Spleen (tissue), 7 donors: ENCODE measurements around the gene CASP6.

Experiments used
- POLR2A ChIP-seq, 3 donors: fragments of 450-650 bp; IDR thresholded peaks; one replicate each; pipeline ENCODE4 v1.5.1; 2017; ENCODE audit warnings: antibody characterized with exemption in 3 of 3, mild to moderate bottlenecking in 1 of 3
- TF ChIP-seq, protein P1 (sequence below), 11 experiments: fragments of 200-600 bp in 7 of 11; fragments of 450-650 bp in 4 of 11; sonication (generic) in 4 of 11; IDR thresholded peaks in 8 of 11; conservative IDR thresholded peaks in 3 of 11; 1 replicate in 7 of 11; 2 replicates in 4 of 11; pipeline versions ENCODE4 v1.4.0 to v1.8.0; 2016 to 2021; ENCODE audit warnings: antibody characterized with exemption in 11 of 11, inconsistent platforms in 4 of 11, mild to moderate bottlenecking in 1 of 11
- donor health status: DM: no; HTN: no; CAD: no; lungs with moderate emphysema.
- donor health status: DM: no; HTN: no; CAD: no.
- donor health status: DM: no; HTN: no; CAD: no.

DNA sequence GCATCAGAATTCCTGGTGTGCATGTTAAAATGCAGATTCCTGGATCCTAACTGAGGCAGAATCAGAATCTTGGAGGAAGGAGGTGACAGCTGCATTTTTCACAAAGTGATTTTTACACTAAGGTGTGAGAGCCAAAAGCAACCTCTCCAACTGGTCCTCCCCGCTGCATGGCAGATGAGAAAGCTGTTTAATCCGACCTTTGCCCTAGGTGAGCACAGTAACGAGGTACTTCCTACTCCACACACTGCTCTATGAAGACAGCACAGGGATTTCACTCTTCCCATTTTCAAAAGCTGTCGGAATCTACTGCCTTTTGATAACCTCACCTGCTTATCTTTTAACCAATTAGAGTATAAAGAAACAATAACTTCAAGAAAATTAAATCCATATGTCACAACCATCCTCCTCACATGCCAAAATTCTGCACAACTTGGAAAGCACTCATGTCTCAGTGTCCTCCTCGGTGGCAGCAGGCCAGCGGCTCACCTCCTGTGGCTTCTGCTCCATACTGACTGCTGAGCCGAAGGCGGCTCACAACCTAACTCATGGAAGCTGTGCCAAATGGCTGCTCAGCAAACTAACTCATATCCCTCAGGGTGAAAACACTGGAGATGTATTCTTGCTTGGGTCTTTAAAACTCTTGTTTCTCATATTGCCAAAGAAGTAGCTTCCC is 3.6 kb downstream of the CASP6 start:
- TF ChIP-seq, protein P1, sequence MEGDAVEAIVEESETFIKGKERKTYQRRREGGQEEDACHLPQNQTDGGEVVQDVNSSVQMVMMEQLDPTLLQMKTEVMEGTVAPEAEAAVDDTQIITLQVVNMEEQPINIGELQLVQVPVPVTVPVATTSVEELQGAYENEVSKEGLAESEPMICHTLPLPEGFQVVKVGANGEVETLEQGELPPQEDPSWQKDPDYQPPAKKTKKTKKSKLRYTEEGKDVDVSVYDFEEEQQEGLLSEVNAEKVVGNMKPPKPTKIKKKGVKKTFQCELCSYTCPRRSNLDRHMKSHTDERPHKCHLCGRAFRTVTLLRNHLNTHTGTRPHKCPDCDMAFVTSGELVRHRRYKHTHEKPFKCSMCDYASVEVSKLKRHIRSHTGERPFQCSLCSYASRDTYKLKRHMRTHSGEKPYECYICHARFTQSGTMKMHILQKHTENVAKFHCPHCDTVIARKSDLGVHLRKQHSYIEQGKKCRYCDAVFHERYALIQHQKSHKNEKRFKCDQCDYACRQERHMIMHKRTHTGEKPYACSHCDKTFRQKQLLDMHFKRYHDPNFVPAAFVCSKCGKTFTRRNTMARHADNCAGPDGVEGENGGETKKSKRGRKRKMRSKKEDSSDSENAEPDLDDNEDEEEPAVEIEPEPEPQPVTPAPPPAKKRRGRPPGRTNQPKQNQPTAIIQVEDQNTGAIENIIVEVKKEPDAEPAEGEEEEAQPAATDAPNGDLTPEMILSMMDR (IDR thresholded peaks at IDR 0.05 in 8 of 11, conservative IDR thresholded peaks at IDR 0.05 in 3 of 11), result no peak
- no peak for TF ChIP-seq POLR2A (IDR thresholded peaks at IDR 0.05)
